Measurements from ENCODE around the gene CD3D.

The CD3D gene

DNA sequence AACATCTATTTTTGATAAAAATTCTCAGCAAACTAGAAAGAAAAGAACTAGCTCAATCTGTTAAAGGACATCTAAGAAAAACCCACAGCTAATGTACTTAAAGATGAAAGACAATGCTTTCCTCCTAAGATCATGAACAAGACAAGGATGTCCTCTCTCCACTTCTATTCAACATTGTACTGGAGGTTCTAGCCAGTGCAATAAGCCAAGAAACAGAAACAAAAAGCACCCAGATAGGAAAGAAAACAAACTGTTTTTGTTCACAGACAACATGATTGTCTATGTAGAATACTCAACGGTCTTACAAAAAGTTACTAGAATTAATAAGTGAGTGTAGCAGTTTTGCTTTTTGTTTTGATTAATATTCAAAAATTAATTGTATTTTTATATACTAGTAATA, 7.8 kb downstream of the CD3D start:
- Histone ChIP-seq H2AFZ (ENCODE audit: low read depth, low read length) (no peak overlapping the region), H3K27me3 (ENCODE audit: insufficient read depth, low read length, poor library complexity) (no peaks in the 10 kb centered on the region), H3K9me3 (ENCODE audit: insufficient read depth, low read length, severe bottlenecking) (no peaks in the 10 kb centered on the region), H4K20me1 (ENCODE audit: insufficient read depth, low read length) (peaks cover 17% of the 10 kb centered on the region), H3K4me2 (ENCODE audit: insufficient read depth, low read length) (no peak overlapping the region), H3K36me3 (ENCODE audit: insufficient read depth, low read length) (peaks cover 30% of the 10 kb centered on the region), H3K4me1 (ENCODE audit: insufficient read depth, low read length) (peaks cover 40% of the 10 kb centered on the region), H3K4me3 (ENCODE audit: low read depth in 1 of 2, low read length in 2 of 2) (no peak overlapping the region), H3K9ac (ENCODE audit: low read depth, low read length) (no peak overlapping the region), H3K27ac (ENCODE audit: low read length) (peak overlapping the region; percentile 68), H3K79me2 (ENCODE audit: insufficient read depth, low read length) (peaks cover 39% of the 10 kb centered on the region)
- ATAC-seq (ENCODE audit: insufficient read depth, low read depth) (peak; percentile 23), DNase-seq (no peak)
- TF ChIP-seq EZH2 (IDR thresholded peaks at IDR 0.05; ENCODE audit: borderline replicate concordance, low read depth, low read length, severe bottlenecking) (no peak), CTCF (IDR thresholded peaks at IDR 0.05; ENCODE audit: borderline replicate concordance, extremely low read depth, low read length, poor library complexity, severe bottlenecking) (no peak)

- TF ChIP-seq CTCF (IDR thresholded peaks at IDR 0.05; ENCODE audit: borderline replicate concordance, extremely low read depth, low read length, poor library complexity, severe bottlenecking) (no peak), EZH2 (IDR thresholded peaks at IDR 0.05; ENCODE audit: borderline replicate concordance, low read depth, low read length, severe bottlenecking) (no peak)
- DNase-seq = no peak
- H2AFZ ChIP-seq (ENCODE audit: low read depth, low read length) = no peak overlapping the region
- H3K79me2 ChIP-seq (ENCODE audit: insufficient read depth, low read length) = peaks cover 6% of the 10 kb centered on the region; the same call in 1 of the 2 replicates
- H3K27ac ChIP-seq (ENCODE audit: low read length) = no peak overlapping the region
- no peak overlapping the region for H3K4me2 ChIP-seq (ENCODE audit: insufficient read depth, low read length)
- H4K20me1 ChIP-seq (ENCODE audit: insufficient read depth, low read length) = no peaks in the 10 kb centered on the region
- H3K9me3 ChIP-seq (ENCODE audit: insufficient read depth, low read length, severe bottlenecking) = no peaks in the 10 kb centered on the region
- no peaks in the 10 kb centered on the region for H3K27me3 ChIP-seq (ENCODE audit: insufficient read depth, low read length, poor library complexity)
- H3K4me1 ChIP-seq (ENCODE audit: insufficient read depth, low read length) = no peaks in the 10 kb centered on the region
- peaks cover 3% of the 10 kb centered on the region; the same call in 1 of the 2 replicates for H3K36me3 ChIP-seq (ENCODE audit: insufficient read depth, low read length)
- H3K4me3 ChIP-seq (ENCODE audit: low read depth in 1 of 2, low read length in 2 of 2) = no peak overlapping the region
- H3K9ac ChIP-seq (ENCODE audit: low read depth, low read length) = no peak overlapping the region
- no peak for ATAC-seq (ENCODE audit: insufficient read depth, low read depth)
Measured at GRCh38 chr11:118328745-118329144, 13.8 kb downstream of the CD3D start.

GRCh38 chr11:118325283-118325682, 17.2 kb downstream of the CD3D start:
- no peak for ATAC-seq (ENCODE audit: insufficient read depth, low read depth)
- H3K4me2 ChIP-seq (ENCODE audit: insufficient read depth, low read length) = no peak overlapping the region
- H3K9me3 ChIP-seq (ENCODE audit: insufficient read depth, low read length, severe bottlenecking) = no peaks in the 10 kb centered on the region
- H4K20me1 ChIP-seq (ENCODE audit: insufficient read depth, low read length) = no peaks in the 10 kb centered on the region
- no peak overlapping the region for H2AFZ ChIP-seq (ENCODE audit: low read depth, low read length)
- no peak overlapping the region for H3K4me3 ChIP-seq (ENCODE audit: low read depth in 1 of 2, low read length in 2 of 2)
- no peaks in the 10 kb centered on the region for H3K79me2 ChIP-seq (ENCODE audit: insufficient read depth, low read length)
- H3K9ac ChIP-seq (ENCODE audit: low read depth, low read length) = no peak overlapping the region
- 0 out of 2 replicates have a peak, but pooled peaks cover 4% of the 10 kb centered on the region for H3K36me3 ChIP-seq (ENCODE audit: insufficient read depth, low read length)
- no peaks in the 10 kb centered on the region for H3K27me3 ChIP-seq (ENCODE audit: insufficient read depth, low read length, poor library complexity)
- TF ChIP-seq CTCF (IDR thresholded peaks at IDR 0.05; ENCODE audit: borderline replicate concordance, extremely low read depth, low read length, poor library complexity, severe bottlenecking) (no peak), EZH2 (IDR thresholded peaks at IDR 0.05; ENCODE audit: borderline replicate concordance, low read depth, low read length, severe bottlenecking) (no peak)
- H3K4me1 ChIP-seq (ENCODE audit: insufficient read depth, low read length) = peaks cover 1% of the 10 kb centered on the region; the same call in 1 of the 2 replicates
- no peak for DNase-seq
- H3K27ac ChIP-seq (ENCODE audit: low read length) = no peak overlapping the region
